ENCODE measurements around the gene CAST.

DNA sequence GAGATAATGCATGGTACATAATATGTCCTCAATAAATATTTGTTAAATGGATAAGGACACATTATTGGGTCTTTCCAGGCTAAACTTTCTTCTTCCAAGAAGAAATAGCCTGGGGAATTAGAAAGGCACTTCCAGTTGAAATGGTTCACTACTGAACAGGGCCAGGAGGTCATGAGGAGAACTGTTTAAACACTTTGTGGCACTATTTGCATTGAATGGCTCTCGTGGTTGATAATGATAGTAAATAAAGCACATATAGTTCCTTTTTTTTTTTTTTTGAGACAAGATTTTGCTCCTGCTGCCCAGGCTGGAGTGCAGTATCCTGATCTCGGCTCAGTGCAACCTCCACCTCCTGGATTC lies 19.9 kb upstream of the CAST start:
- TF ChIP-seq YY1 (IDR thresholded peaks at IDR 0.05; ENCODE audit: insufficient read depth, insufficient read length) (no peak), SUZ12 (IDR thresholded peaks at IDR 0.05; ENCODE audit: extremely low read depth, insufficient read depth, insufficient read length) (no peak), ZNF274 (IDR thresholded peaks at IDR 0.05; ENCODE audit: low read depth, low read length) (no peak)

Measured in NT2/D1 (cell line).